Upper lobe of left lung (tissue), 4 donors: ENCODE measurements around the gene MAP6D1.

Experiments used
- CTCF ChIP-seq, 6 experiments: fragments of 450-650 bp in 4 of 6; fragments of 200-600 bp in 2 of 6; sonication (generic) in 2 of 6; IDR thresholded peaks; one replicate each; pipeline ENCODE4 v1.5.1; 2016 to 2019; ENCODE audit warnings: antibody characterized with exemption in 6 of 6
- EP300 ChIP-seq, 4 donors: sonication (generic); formaldehyde crosslinking; IDR thresholded peaks; one replicate each; pipeline ENCODE4 v1.5.1; 2017; ENCODE audit warnings: antibody characterized with exemption in 4 of 4, control low read depth in 2 of 4
- POLR2A ChIP-seq, 4 donors: fragments of 450-650 bp; IDR thresholded peaks; one replicate each; pipeline ENCODE4 v1.5.1; 2016 to 2017; ENCODE audit warnings: antibody characterized with exemption in 4 of 4, mild to moderate bottlenecking in 2 of 4

GRCh38 chr3:183782576-183783276 is 42.7 kb downstream of the MAP6D1 start:
- no peak for TF ChIP-seq CTCF (IDR thresholded peaks at IDR 0.05)
- TF ChIP-seq EP300 (IDR thresholded peaks at IDR 0.05), result no peak
- TF ChIP-seq POLR2A (IDR thresholded peaks at IDR 0.05), result no peak
